H1 (cell line): ENCODE results near the gene CALD1. TPM values are rescaled to one million over a fixed set of nuclear protein-coding genes. Genes with fewer than 3 reads are reported as not detected.

Source experiments
- CTCF ChIA-PET: fragments of 300-600 bp; sonication (Branson Sonifier 250); formaldehyde crosslinking; loops from one replicate; lab custom pipeline; 2021; ENCODE audit not compliant: partially characterized antibody; lab: Charles Lee
- POLR2A ChIA-PET: fragments of 300-600 bp; sonication (Branson Sonifier 250); formaldehyde crosslinking; loops from one replicate; lab custom pipeline; 2021; ENCODE audit warnings: inconsistent platforms; ENCODE audit not compliant: partially characterized antibody; lab: Charles Lee
- DNase-seq, 2 experiments: peaks; one replicate each; pipeline versions ENCODE4 v3.0.0 to v3.0.0-alpha.2; 2010 to 2022; ENCODE audit warnings: low spot score in 2 of 2, low read depth in 1 of 2, mixed read lengths in 1 of 2
- FAIRE-seq: peaks from 2 replicates; lab custom pipeline; 2011; peaks lifted over from hg19 to GRCh38; lab: Jason Lieb, UNC
- H2AFZ ChIP-seq: 2 replicates; pipeline ENCODE4 v1.8.1; 2012; ENCODE audit warnings: low read length, inconsistent platforms
- H2AK5ac ChIP-seq: 2 replicates; pipeline ENCODE4 v1.6.1; 2013; ENCODE audit warnings: low read depth, low read length
- H2BK120ac ChIP-seq: replicated peaks from 2 replicates; pipeline ENCODE3; 2013; ENCODE audit warnings: low read depth, low read length, inconsistent platforms
- H2BK12ac ChIP-seq: 2 replicates; pipeline ENCODE4 v1.6.1; 2013; ENCODE audit warnings: low read depth, low read length
- H2BK15ac ChIP-seq: 2 replicates; pipeline ENCODE4 v1.6.1; 2013; ENCODE audit warnings: low read length
- H2BK20ac ChIP-seq: 2 replicates; pipeline ENCODE4 v1.6.1; 2013; ENCODE audit warnings: low read length
- H2BK5ac ChIP-seq: 2 replicates; pipeline ENCODE4 v1.6.1; 2013; ENCODE audit warnings: low read depth, low read length
- H3K14ac ChIP-seq: 2 replicates; pipeline ENCODE4 v1.6.1; 2013; ENCODE audit warnings: inconsistent platforms; ENCODE audit not compliant: insufficient read length
- H3K18ac ChIP-seq: 2 replicates; pipeline ENCODE4 v1.6.1; 2013; ENCODE audit warnings: low read length; ENCODE audit errors: extremely low read depth
- H3K23ac ChIP-seq: 2 replicates; pipeline ENCODE4 v1.6.1; 2013; ENCODE audit warnings: inconsistent platforms; ENCODE audit not compliant: insufficient read length
- H3K23me2 ChIP-seq: 2 replicates; pipeline ENCODE4 v1.6.1; 2013; ENCODE audit warnings: low read depth, low read length
- H3K27ac ChIP-seq: 2 replicates; pipeline ENCODE4 v1.6.1; 2011; ENCODE audit warnings: low read depth, low read length, inconsistent platforms
- H3K27me3 ChIP-seq, 4 experiments: replicated peaks in 1 of 4; 1 replicate in 1 of 4; 2 replicates in 3 of 4; pipeline versions ENCODE4 v1.6.1 to v1.8.1; 2011 to 2013; ENCODE audit warnings: low read length in 3 of 4, mild to moderate bottlenecking in 3 of 4, inconsistent platforms in 2 of 4, mixed read lengths in 2 of 4, moderate library complexity in 1 of 4; ENCODE audit not compliant: control insufficient read depth in 3 of 4, insufficient read depth in 3 of 4; ENCODE audit errors: extremely low read depth in 1 of 4
- H3K36me3 ChIP-seq, 4 experiments: 2 replicates each; pipeline versions ENCODE4 v1.6.1 to v1.8.1; 2011 to 2013; ENCODE audit warnings: mild to moderate bottlenecking in 4 of 4, low read length in 3 of 4, moderate library complexity in 2 of 4, control low read depth in 1 of 4, inconsistent platforms in 1 of 4; ENCODE audit not compliant: insufficient read depth in 4 of 4, control insufficient read depth in 2 of 4
- H3K4ac ChIP-seq: replicated peaks from 2 replicates; pipeline ENCODE3; 2013; ENCODE audit warnings: low read length, low read depth, mixed read lengths, inconsistent platforms; ENCODE audit not compliant: insufficient read length
- H3K4me1 ChIP-seq, 4 experiments: replicated peaks in 1 of 4; 1 replicate in 1 of 4; 2 replicates in 3 of 4; pipeline versions ENCODE4 v1.6.1 to v1.8.1; 2011 to 2013; ENCODE audit warnings: low read length in 3 of 4, inconsistent platforms in 2 of 4, mixed read lengths in 1 of 4; ENCODE audit not compliant: insufficient read depth in 4 of 4, control insufficient read depth in 3 of 4
- H3K4me2 ChIP-seq, 2 experiments: 2 replicates each; pipeline versions ENCODE4 v1.6.1 to v1.8.1; 2011 to 2013; ENCODE audit warnings: low read depth in 2 of 2, low read length in 2 of 2, control low read depth in 1 of 2, inconsistent platforms in 1 of 2, mild to moderate bottlenecking in 1 of 2; ENCODE audit not compliant: insufficient read depth in 1 of 2
- H3K4me3 ChIP-seq, 4 experiments: fragments of 200-600, 300-600 bp in 1 of 4; sonication (generic), shearing (Covaris generic), sonication (Bioruptor Twin) in 1 of 4; 2 replicates each; pipeline versions ENCODE4 v1.5.1 to v1.8.1; 2011 to 2016; ENCODE audit warnings: low read length in 4 of 4, low read depth in 3 of 4, control low read depth in 2 of 4, inconsistent platforms in 2 of 4, mild to moderate bottlenecking in 2 of 4, mixed read lengths in 1 of 4, moderate library complexity in 1 of 4; ENCODE audit not compliant: insufficient read depth in 2 of 4; ENCODE audit errors: extremely low read depth in 1 of 4
- H3K56ac ChIP-seq: replicated peaks from 2 replicates; pipeline ENCODE3; 2013; ENCODE audit warnings: low read depth, mild to moderate bottlenecking, mixed read lengths, low read length, inconsistent platforms; ENCODE audit not compliant: insufficient read length
- H3K79me1 ChIP-seq: 2 replicates; pipeline ENCODE4 v1.6.1; 2013; ENCODE audit warnings: low read depth, low read length, control low read depth
- H3K79me2 ChIP-seq, 2 experiments: 2 replicates each; pipeline versions ENCODE4 v1.6.1 to v1.8.1; 2012 to 2013; ENCODE audit warnings: low read length in 2 of 2, mild to moderate bottlenecking in 2 of 2, inconsistent platforms in 1 of 2; ENCODE audit not compliant: insufficient read depth in 2 of 2, control insufficient read depth in 1 of 2
- H3K9ac ChIP-seq, 4 experiments: replicated peaks in 1 of 4; 1 replicate in 1 of 4; 2 replicates in 3 of 4; pipeline versions ENCODE4 v1.6.1 to v1.8.1; 2011 to 2013; ENCODE audit warnings: low read depth in 3 of 4, low read length in 3 of 4, control low read depth in 2 of 4, mild to moderate bottlenecking in 2 of 4, moderate library complexity in 2 of 4, inconsistent platforms in 1 of 4; ENCODE audit errors: extremely low read depth in 1 of 4
- H3K9me3 ChIP-seq, 2 experiments: 2 replicates each; pipeline versions ENCODE4 v1.6.1 to v1.8.1; 2012 to 2013; ENCODE audit warnings: mild to moderate bottlenecking in 2 of 2, moderate library complexity in 2 of 2, control low read depth in 1 of 2, inconsistent platforms in 1 of 2, low read depth in 1 of 2, low read length in 1 of 2, mixed read lengths in 1 of 2; ENCODE audit not compliant: insufficient read depth in 2 of 2
- H4K20me1 ChIP-seq, 2 experiments: replicated peaks in 1 of 2; 2 replicates each; pipeline versions ENCODE3 to v1.8.1; 2011 to 2013; ENCODE audit warnings: inconsistent platforms in 2 of 2, low read length in 2 of 2, mild to moderate bottlenecking in 1 of 2; ENCODE audit not compliant: insufficient read depth in 2 of 2, control insufficient read depth in 1 of 2
- H4K5ac ChIP-seq: 2 replicates; pipeline ENCODE4 v1.6.1; 2013; ENCODE audit warnings: low read length, low read depth, mixed read lengths, inconsistent platforms; ENCODE audit not compliant: insufficient read length
- H4K8ac ChIP-seq: 2 replicates; pipeline ENCODE4 v1.8.0; 2013; ENCODE audit warnings: mild to moderate bottlenecking, moderate library complexity, low read length, inconsistent platforms; ENCODE audit not compliant: insufficient read depth; ENCODE audit errors: extremely low read depth
- H4K91ac ChIP-seq: replicated peaks from 2 replicates; pipeline ENCODE3; 2013; ENCODE audit warnings: low read length, mixed read lengths, inconsistent platforms; ENCODE audit not compliant: insufficient read length
- BRCA1 ChIP-seq: IDR thresholded peaks from 2 replicates; pipeline ENCODE4 v1.6.1; 2012; ENCODE audit warnings: low read depth, low read length, improper control_type of control experiment
- WGBS, 2 experiments: shearing (Covaris generic) in 1 of 2; methylation state at CpG; one replicate each; pipeline versions ENCODE4 v1.1.6 to v1.1.7; 2013 to 2015; ENCODE audit warnings: low lambda C conversion rate in 2 of 2, mixed read lengths in 2 of 2, inconsistent platforms in 1 of 2, low coverage in 1 of 2, missing lambda C conversion rate in 1 of 2; ENCODE audit not compliant: insufficient replicate concordance in 2 of 2, insufficient coverage in 1 of 2, insufficient read length in 1 of 2; ENCODE audit errors: extremely low coverage in 1 of 2, missing lambda C conversion rate in 1 of 2; 5-methylcytosine and 5-hydroxymethylcytosine counted together
- polyA plus RNA-seq, 7 experiments: library from polyadenylated mRNA; depleted of rRNA in 3 of 7; stranded (reverse) in 5 of 7; unstranded in 2 of 7; fragments of >200 nt in 5 of 7; fragments of 200-250 nt in 2 of 7; gene quantifications; 1 replicate in 5 of 7; 2 replicates in 1 of 7; 4 replicates in 1 of 7; pipeline versions ENCODE4 v1.2.1 to v1.2.3, GENCODE V29; 2011 to 2013; ENCODE audit warnings: missing spikeins in 2 of 7, mixed read lengths in 2 of 7
- total RNA-seq: library from RNA; stranded (reverse); fragmentation: NEBNext Ultra II Directional; extraction: Animal tissue kit (Norgen Biotek cat#: 25700); gene quantifications from 2 replicates; pipeline ENCODE4 v1.2.1, GENCODE V29; 2021

Gene CALD1
- total and polyA plus RNA-seq, 2 of the 8 experiments (the other 6 are each of a cell fraction or from before 2014, with no cell fraction given): 34.3 to 177 TPM

DNA sequence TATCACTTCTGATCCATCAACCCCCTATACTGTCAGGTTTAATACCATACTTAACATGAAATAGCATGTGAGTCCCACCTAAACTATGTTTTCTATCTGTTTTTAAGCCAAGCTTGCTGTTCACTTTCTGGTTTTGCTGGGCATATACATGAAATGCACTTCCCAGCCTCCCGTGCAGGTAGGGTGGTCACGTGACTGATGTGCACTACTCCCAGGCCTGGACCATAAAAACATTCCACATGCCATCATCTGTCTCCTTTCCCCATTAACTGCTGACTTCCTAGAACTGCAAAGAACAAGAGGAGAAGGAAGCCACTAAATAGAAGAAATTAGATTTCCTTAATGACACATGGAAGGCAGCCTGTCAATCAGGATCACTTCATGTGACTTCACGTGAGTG is 40.1 kb upstream of the CALD1 start:
- Histone ChIP-seq H2AFZ (no peak overlapping the region), H3K56ac (no peak overlapping the region), H3K4me1 (peaks cover 0 to 7% (median 3%) of the 10 kb centered on the region in 4 experiments; a peak in 2 of 7 replicates), H4K20me1 (no peaks in the 10 kb centered on the region), H3K4me2 (no peak overlapping the region), H4K5ac (no peak overlapping the region), H3K4me3 (no peak overlapping the region), H2AK5ac (no peak overlapping the region), H2BK12ac (no peak overlapping the region), H3K23me2 (no peaks in the 10 kb centered on the region; the same call in 1 of the 2 replicates), H3K18ac (no peak overlapping the region), H3K9ac (no peak overlapping the region), H4K8ac (no peak overlapping the region), H3K27ac (no peak overlapping the region), H3K79me2 (no peaks in the 10 kb centered on the region), H2BK15ac (no peak overlapping the region), H3K27me3 (no peaks in the 10 kb centered on the region), H3K14ac (no peak overlapping the region), H3K9me3 (no peaks in the 10 kb centered on the region), H3K23ac (no peak overlapping the region), H2BK5ac (no peak overlapping the region), H3K36me3 (no peaks in the 10 kb centered on the region; a peak in 1 of 8 replicates), H2BK120ac (no peak overlapping the region), H2BK20ac (no peak overlapping the region), H3K79me1 (no peaks in the 10 kb centered on the region), H4K91ac (no peak overlapping the region), H3K4ac (no peak overlapping the region)
- FAIRE-seq (no peak), DNase-seq (no peak)
- no peak for TF ChIP-seq BRCA1
- CTCF ChIA-PET: no interaction called here
- 63% methylated on average over 3 of the region's 3 CpGs; no CpG with 5 or more reads in 1 of the 2 experiments for WGBS, 2 experiments
- POLR2A ChIA-PET: no interaction called here
